Stimulated activated CD8-positive, alpha-beta memory T cell treated with anti-CD3 and anti-CD28 coated beads, Interleukin-4, amount 100 ng/mL, for 48 hours (primary cell): ENCODE data around the gene ADCK1.
"Not testable (repeated sequence)": the region's sequence is repeated elsewhere in the genome, so short reads cannot be mapped to it uniquely, and the experiment has no call there.

Experiments
- DNase-seq: peaks from one replicate; pipeline ENCODE4 v3.0.0-alpha.2; 2020

ADCK1 gene

DNA sequence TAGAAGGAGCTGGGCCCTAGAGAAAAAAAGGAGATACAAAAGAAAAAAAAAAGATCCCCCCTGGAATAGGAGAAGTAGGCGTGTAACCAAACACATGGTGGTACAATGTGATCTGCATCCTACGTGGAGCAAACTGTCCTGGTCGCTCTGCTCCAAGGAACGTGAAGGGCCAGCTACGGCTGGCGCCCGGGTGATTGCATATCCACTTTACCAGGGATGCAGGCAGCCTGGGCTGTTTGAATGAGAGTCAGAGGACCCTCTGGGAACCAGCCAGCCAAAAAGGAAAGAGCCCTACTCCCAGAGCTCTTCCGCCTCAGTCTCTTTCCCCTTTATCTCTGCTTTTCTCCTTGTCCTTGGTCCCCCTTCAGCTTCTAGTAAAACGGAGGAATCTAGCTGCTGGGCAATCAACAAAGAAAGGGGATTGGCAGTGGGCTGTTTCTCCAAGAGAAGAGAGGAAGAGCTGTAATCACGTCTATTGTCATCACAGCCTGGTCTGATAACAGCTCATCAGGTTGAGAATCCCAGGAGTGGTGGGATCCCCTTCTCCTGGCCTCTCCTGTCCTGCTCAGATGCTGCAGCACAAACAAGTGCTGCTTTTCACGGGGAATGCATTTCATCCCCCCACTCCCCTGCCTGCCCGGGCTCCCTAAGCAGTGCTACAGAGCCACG is 156.0 kb downstream of the ADCK1 start:
- DNase-seq = no peak

- not testable (repeated sequence) for DNase-seq
These were observed 159.8 kb downstream of the ADCK1 start for GRCh38 chr14:77959686-77960085.

DNA sequence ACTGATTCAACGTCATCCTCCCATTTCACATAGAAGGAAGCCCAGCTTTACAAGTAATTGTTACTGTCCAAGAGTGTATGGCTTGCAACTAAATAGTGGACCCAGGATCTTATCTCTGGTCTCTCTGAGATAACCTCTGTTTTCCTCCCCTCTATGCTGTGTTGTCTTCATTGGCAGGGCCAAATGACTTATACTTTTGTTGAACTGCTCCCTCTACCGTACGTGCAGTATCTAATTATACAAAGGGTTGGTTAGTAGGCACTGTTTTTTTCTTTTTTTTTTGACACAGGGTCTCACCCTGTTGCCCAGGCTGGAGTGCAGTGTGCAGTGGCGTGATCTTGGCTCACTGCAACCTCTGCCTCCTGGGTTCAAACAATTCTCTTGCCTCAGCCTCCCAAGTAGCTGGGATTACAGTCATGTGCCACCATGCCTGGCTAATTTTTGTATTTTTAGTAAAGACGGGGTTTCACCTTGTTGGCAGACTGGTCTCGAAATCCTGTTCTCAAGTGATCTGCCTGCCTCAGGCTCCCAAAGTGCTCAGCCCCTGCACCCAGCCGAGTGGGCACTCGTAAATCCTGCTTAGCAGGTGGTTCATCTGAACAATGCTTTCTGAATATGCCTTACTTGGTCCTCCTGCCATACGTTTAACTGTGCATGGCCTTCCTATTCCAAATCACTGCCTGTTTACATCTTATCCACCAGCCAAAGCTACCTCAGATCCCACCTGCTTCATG is 162.1 kb downstream of the ADCK1 start:
- DNase-seq = no peak

GRCh38 chr14:77962731-77963520 is 163.0 kb downstream of the ADCK1 start:
- no peak for DNase-seq

- DNase-seq = no peak
These were observed 164.7 kb downstream of the ADCK1 start for GRCh38 chr14:77964586-77964985.

- no peak for DNase-seq
These were observed 165.1 kb downstream of the ADCK1 start for GRCh38 chr14:77965050-77965449.

DNA sequence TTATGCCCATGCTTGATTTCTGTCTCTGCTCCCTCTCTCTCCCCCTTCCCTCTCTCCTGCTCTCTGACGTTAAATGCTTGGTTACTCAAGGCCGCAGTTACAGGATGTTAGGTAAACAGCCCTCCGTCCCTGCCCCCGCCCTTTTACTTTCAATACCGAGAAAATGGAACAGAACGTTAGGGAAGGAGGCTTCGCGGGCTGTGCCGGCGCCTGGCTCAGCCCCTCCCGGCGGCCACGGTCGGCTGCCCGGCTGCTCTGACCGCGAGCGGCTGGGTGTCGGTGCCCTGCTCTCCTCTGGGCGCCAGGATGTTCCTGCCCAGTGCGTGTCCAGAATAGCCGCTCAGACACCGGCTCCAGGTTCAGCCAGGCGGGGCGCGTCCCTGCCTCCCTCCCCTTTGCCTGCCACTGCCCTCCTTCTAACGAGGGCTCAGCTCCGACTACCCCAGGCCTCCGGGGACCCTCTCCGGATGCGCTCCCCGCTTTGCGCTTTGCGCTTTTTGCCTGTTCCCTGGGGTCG is 166.1 kb downstream of the ADCK1 start:
- no peak for DNase-seq

DNA sequence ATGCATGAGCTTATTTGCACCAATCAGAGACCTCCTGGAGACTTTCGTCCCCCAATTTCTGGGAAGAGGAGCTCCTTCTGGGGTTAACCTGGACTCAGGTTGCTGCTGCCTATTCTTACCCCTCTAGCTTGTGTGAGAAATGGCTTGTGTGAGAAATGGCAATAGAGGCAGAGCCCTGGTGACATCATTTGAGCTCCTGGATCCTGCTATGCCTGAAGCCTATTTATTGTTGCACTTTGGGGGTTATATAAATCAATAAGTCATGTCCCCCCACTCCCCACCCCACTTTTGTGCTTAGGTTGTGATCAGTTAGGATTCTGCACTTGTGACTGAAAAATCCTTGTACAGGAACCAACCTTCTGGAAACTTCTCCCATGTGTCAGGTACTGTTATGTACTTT is 167.2 kb downstream of the ADCK1 start:
- no peak for DNase-seq

DNA sequence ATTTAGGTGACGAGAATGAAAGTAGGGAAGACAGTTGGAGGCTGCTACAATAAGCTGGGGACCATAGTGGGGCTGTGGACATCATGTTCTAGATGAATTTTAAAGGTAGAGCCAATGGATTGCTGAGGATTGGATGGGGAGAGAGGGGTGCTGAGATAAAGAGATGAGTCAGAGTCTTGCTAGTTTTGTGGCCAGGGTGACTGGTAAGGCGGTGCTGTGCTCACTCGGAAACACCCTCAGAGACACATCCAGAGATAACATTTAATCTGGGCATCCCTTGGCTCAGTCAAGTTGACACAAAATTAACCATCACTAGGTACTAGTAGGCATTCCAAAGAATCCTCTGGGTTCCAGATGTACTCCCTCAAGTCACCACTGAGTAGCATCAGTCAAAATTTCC is 170.7 kb downstream of the ADCK1 start:
- DNase-seq = no peak

DNA sequence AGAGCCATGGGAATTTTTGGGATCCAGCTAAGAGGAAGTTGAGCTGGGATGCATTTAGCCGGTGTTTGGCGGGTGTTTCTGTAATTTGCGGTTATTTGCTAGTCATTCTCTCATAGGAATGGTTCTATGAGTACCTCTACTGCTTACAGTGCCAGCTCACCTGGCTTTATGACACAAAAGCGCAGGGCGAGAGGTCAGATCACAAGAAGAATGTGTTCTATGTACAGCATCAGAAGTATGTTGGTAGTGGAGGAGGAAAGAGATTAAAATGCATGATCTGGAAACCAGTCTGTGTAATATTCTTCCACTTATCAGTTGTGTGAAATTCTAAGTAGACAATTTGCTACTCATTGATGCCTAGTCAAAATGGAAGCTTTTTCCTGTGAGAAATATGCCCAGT is 173.3 kb downstream of the ADCK1 start:
- DNase-seq = no peak

DNA sequence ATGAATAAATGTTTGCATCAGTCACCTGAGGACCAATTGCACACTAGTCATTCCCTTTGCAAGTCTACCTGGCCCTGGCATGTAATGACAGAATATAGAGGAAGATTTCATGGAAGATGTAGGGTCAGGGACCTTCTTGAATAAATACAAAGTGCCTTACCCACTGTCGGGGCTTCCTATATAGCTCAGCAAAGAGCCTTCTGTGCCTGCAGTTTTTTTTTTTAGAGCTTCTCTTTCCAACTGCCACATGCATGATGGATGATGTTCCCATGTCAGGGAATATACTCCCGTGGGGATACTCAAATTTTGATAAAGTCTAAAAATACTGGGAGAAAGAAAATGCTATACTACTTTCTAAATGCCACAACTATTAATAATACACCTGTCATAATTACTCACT is 176.7 kb downstream of the ADCK1 start:
- no peak for DNase-seq

- DNase-seq = no peak
These were observed 179.3 kb downstream of the ADCK1 start for GRCh38 chr14:77979171-77979570.

GRCh38 chr14:77979666-77980351 is 179.9 kb downstream of the ADCK1 start:
- DNase-seq = no peak

- no peak for DNase-seq
These were observed 180.8 kb downstream of the ADCK1 start for GRCh38 chr14:77980475-77981321.
